ENCODE results near the gene ME3.

- TF ChIP-seq, protein P1, sequence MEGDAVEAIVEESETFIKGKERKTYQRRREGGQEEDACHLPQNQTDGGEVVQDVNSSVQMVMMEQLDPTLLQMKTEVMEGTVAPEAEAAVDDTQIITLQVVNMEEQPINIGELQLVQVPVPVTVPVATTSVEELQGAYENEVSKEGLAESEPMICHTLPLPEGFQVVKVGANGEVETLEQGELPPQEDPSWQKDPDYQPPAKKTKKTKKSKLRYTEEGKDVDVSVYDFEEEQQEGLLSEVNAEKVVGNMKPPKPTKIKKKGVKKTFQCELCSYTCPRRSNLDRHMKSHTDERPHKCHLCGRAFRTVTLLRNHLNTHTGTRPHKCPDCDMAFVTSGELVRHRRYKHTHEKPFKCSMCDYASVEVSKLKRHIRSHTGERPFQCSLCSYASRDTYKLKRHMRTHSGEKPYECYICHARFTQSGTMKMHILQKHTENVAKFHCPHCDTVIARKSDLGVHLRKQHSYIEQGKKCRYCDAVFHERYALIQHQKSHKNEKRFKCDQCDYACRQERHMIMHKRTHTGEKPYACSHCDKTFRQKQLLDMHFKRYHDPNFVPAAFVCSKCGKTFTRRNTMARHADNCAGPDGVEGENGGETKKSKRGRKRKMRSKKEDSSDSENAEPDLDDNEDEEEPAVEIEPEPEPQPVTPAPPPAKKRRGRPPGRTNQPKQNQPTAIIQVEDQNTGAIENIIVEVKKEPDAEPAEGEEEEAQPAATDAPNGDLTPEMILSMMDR (IDR thresholded peaks at IDR 0.05) = no peak
- no peak for TF ChIP-seq EZH2 (IDR thresholded peaks at IDR 0.05)
- no peak for TF ChIP-seq EZH2phosphoT487 (IDR thresholded peaks at IDR 0.05)
Observed at GRCh38 chr11:86458294-86459001, 214.0 kb downstream of the ME3 start.

All from neural progenitor cell (in vitro differentiated cells).